Transverse colon (tissue), 4 donors: ENCODE results near the gene LPCAT2.

Experiments used
- EP300 ChIP-seq: sonication (generic); formaldehyde crosslinking; IDR thresholded peaks from one replicate; pipeline ENCODE4 v1.6.1; 2017; ENCODE audit warnings: antibody characterized with exemption, low read depth
- POLR2A ChIP-seq: fragments of 450-650 bp; IDR thresholded peaks from one replicate; pipeline ENCODE4 v1.6.1; 2016; ENCODE audit warnings: antibody characterized with exemption, mild to moderate bottlenecking, moderate library complexity
- POLR2AphosphoS5 ChIP-seq, 3 donors: sonication (generic); formaldehyde crosslinking; IDR thresholded peaks; one replicate each; pipeline ENCODE4 v1.6.1; 2016; ENCODE audit warnings: antibody characterized with exemption in 3 of 3
- TF ChIP-seq, protein P1 (sequence below), 5 experiments: fragments of 200-600 bp in 3 of 5; fragments of 450-650 bp in 2 of 5; sonication (generic) in 3 of 5; IDR thresholded peaks; 1 replicate in 2 of 5; 2 replicates in 3 of 5; pipeline ENCODE4 v1.5.1; 2016 to 2017; ENCODE audit warnings: antibody characterized with exemption in 5 of 5, inconsistent platforms in 3 of 5, mild to moderate bottlenecking in 2 of 5, moderate library complexity in 1 of 5

DNA sequence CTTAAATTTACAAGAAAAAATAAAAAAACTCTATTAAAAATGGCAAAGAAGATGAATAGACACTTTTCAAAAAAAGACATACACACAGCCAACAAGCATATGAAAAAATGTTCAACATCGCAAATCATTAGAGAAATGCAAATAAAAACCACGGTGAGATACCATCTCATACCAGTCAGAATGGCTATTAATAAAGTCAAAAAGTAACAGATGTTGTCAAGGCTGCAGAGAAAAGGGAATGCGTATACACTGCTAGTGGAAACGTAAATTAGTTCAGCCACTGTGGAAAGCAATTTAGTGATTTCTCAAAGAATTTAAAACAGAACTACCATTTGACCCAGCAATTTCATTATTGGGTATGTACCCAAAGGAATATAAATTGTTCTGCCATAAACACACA, 89.1 kb downstream of the LPCAT2 start:
- TF ChIP-seq, protein P1, sequence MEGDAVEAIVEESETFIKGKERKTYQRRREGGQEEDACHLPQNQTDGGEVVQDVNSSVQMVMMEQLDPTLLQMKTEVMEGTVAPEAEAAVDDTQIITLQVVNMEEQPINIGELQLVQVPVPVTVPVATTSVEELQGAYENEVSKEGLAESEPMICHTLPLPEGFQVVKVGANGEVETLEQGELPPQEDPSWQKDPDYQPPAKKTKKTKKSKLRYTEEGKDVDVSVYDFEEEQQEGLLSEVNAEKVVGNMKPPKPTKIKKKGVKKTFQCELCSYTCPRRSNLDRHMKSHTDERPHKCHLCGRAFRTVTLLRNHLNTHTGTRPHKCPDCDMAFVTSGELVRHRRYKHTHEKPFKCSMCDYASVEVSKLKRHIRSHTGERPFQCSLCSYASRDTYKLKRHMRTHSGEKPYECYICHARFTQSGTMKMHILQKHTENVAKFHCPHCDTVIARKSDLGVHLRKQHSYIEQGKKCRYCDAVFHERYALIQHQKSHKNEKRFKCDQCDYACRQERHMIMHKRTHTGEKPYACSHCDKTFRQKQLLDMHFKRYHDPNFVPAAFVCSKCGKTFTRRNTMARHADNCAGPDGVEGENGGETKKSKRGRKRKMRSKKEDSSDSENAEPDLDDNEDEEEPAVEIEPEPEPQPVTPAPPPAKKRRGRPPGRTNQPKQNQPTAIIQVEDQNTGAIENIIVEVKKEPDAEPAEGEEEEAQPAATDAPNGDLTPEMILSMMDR (IDR thresholded peaks at IDR 0.05), result no peak
- TF ChIP-seq POLR2A, result no peak
- no peak for TF ChIP-seq EP300
- TF ChIP-seq POLR2AphosphoS5 (IDR thresholded peaks at IDR 0.05), result no peak
